Right ventricle myocardium inferior (tissue), 1 donor: ENCODE data around the gene EPN3. TPM values are rescaled to one million over a fixed set of nuclear protein-coding genes. Genes with fewer than 3 reads are reported as not detected.

Experiments
- ATAC-seq: fragments of 200-7000 bp; cut with Tn5 transposase; one replicate; pipeline ENCODE4 v1.9.1; 2020; ENCODE audit warnings: mild to moderate bottlenecking, moderate library complexity
- DNase-seq: peaks from one replicate; pipeline ENCODE4 v3.0.0; 2021; ENCODE audit errors: missing footprints
- intact Hi-C: fragments of 100-400 bp; cut with DNase I; formaldehyde crosslinking; loops from one replicate; pipeline ENCODE4 v1.11.0; 2022
- total RNA-seq: library from RNA; stranded (reverse); fragmentation: NEBNext Ultra II Directional; extraction: Animal tissue kit (Norgen Biotek cat#: 25700); gene quantifications from one replicate; pipeline ENCODE4 v1.2.1, GENCODE V29; 2021
- donor health status: DM: no; HTN: yes; CAD: no; lungs with severe emphysema.

The EPN3 gene
- total RNA-seq, 1 donor from 2014 or later, result 21.5 TPM

- ATAC-seq, result peak; percentile 93
- intact Hi-C loops, result loop anchor here (2.0 to 10.0 kb wide), 3 partner anchors 33 to 413 kb away; partner anchors contain the start of gene MYCBPAP
- DNase-seq, result peak; percentile 94
These were observed 9.5 kb downstream of the EPN3 start for GRCh38 chr17:50541716-50542688.

DNA sequence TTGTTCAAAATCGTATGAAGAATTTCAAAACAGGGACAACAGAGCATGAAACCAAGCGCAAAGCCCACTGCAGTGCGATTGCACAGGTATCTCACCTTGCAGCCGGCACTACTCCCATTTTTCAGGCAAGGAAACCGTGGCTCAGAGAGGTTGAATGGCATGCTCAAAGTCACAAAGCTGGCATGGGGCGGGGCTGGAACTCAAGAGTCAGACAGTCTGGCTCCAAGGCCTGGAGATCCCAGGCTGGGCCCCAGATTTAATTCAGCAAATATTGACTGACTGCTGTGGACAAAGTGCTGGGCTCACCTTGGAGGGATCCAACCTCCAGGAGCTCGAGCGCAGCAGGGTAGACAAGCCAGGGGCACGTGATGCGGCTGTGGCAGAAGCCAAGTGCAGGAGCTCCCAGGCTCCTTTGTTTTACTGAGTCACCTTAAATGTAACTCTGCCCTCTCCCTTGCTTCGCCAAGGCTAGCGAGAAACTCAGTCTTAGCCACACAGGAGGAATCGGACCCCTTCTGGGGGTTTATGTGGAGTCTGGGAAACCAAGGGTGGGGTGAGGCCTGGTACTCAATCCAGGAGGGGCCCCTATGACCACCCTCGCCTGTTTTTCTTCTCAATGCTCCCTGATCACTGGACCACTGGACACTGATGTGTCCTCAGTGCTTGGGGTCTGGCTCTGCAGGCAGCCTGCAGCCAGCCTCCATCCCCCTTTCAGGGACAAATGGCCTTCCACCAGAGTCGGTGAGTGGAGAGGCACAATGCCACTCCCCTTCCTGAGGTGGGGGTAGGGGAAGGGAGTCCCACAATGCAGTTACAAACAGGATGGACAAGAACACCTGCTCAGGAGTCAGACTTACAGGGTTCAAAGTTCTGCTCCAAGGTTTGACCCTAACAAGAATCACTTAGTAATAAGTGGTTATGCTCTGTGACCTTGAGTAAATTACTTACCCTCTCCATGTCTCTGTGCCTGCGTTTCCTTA, 10.6 kb downstream of the EPN3 start:
- intact Hi-C loops, result loop anchor here (2.0 to 10.0 kb wide), 3 partner anchors 34 to 412 kb away; partner anchors contain the start of gene MYCBPAP
- ATAC-seq, result no peak
- DNase-seq, result no peak

DNA sequence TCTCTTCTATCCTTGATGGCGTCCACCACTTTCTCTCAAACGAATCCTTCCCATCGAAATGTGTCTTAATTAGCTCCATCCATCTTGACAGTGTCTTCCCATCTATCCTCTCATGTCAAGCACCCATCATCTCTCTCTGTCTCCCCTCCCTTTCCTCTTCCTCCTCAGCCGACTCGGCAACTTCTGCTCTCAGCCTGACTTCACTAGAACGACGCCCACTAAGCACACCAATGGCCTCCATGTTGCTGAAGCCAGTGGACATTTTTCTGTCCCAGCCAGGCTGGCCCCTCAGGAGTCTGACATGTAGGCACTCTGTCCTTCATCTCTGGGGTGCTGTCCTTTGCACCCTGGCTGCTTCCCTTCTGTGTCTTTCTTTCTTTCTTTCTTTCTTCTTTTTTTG, 12.0 kb downstream of the EPN3 start:
- intact Hi-C loops, result loop anchor here (10.0 kb wide), 1 partner anchor 410 kb away; no protein-coding TSS in a partner anchor
- no peak for DNase-seq
- ATAC-seq, result no peak

GRCh38 chr17:50545311-50545710, 12.8 kb downstream of the EPN3 start:
- ATAC-seq (no peak), DNase-seq (no peak)
- intact Hi-C loops, result loop anchor here (5.0 to 10.0 kb wide), 2 partner anchors 137 to 409 kb away; no protein-coding TSS in a partner anchor

- ATAC-seq (no peak), DNase-seq (no peak)
- intact Hi-C loops, result loop anchor here (1.0 to 10.0 kb wide), 4 partner anchors 80 to 408 kb away; no protein-coding TSS in a partner anchor
These were observed 14.1 kb downstream of the EPN3 start for GRCh38 chr17:50546701-50547034.

DNA sequence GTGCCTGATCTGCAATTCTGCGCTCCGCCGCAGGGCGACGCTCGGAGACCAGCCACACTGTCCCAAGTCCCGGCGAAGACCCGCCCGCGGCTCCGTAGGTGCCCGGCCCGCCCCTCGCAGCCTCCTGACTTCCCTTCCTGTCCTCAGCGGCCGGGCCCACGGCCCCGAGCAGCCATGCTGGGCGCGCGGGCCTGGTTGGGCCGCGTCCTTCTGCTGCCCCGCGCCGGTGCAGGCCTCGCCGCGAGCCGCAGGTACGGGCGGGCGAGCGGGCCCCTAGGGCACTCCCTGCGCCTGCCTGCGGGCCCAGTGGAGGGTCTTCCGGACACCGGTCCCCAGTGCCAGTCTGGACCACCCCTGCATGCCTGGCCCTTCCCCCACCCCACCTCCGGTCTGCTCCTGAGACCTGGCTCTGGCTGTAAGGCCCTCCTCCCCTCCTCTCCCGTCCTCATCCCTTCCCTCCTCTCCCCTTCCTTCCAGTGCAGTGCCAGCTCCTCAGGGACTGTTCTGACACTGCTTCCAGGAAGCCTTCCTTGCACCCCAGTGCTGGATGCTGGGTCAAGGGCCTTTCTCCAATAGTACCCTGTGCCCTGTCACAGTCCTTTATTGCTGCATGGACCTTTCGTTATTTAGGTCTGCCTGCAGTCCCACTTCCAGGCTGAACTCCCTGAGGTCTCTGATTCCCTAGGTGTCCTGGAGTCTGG, 14.7 kb downstream of the EPN3 start, which contains the start of gene SPATA20:
TSS of gene SPATA20 (plus strand) at position 140 of the 701 bp plus-strand sequence. CDS start at position 175, 35 bp downstream.
- peak; percentile 88 for ATAC-seq
- DNase-seq, result peak; percentile 95
- intact Hi-C loops, result loop anchor here (1.0 to 10.0 kb wide), 4 partner anchors 79 to 408 kb away; no protein-coding TSS in a partner anchor

DNA sequence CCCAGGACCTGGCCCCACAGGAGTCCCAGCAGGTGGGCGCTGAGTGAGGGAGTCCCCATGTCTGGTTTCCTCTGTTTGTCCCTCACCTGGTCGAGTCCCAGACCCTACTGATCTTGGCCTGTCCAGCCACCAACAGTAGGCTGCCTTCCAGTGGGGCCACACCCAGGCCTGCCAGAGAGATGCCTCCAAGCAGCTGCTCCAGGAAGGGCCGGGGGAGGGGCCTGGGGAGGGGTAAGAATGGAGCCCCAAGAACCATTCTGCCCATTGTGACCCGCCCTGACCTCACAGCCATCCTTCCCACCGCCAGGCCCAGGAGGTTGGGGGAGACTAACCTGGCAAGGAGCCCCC, 15.2 kb downstream of the EPN3 start:
- DNase-seq, result no peak
- intact Hi-C loops, result loop anchor here (1.0 to 10.0 kb wide), 4 partner anchors 79 to 407 kb away; no protein-coding TSS in a partner anchor
- no peak for ATAC-seq

DNA sequence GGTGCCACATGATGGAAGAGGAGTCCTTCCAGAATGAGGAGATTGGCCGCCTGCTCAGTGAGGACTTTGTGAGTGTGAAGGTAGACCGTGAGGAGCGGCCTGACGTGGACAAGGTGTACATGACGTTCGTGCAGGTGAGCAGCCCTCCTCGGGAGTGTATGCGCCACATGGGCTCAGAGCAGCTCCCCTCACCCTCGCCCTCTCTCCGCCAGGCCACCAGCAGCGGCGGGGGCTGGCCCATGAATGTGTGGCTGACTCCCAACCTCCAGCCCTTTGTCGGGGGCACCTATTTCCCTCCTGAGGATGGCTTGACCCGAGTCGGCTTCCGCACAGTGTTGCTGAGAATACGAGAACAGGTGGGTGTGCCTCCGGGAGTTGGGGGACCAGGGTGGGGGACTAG, 16.3 kb downstream of the EPN3 start:
- no peak for ATAC-seq
- intact Hi-C loops, result loop anchor here (5.0 to 10.0 kb wide), 2 partner anchors 133 to 406 kb away; no protein-coding TSS in a partner anchor

GRCh38 chr17:50549256-50549941, 16.9 kb downstream of the EPN3 start:
- DNase-seq, result no peak
- intact Hi-C loops, result loop anchor here (5.0 to 10.0 kb wide), 2 partner anchors 133 to 405 kb away; no protein-coding TSS in a partner anchor
- no peak for ATAC-seq

More for the DNA sequence above, 16.3 kb downstream of the EPN3 start:
- no peak for DNase-seq

GRCh38 chr17:50549969-50550368, 17.4 kb downstream of the EPN3 start:
- intact Hi-C loops, result loop anchor here (5.0 to 10.0 kb wide), 2 partner anchors 132 to 405 kb away; no protein-coding TSS in a partner anchor
- no peak for ATAC-seq
- no peak for DNase-seq

- ATAC-seq (peak; percentile 76), DNase-seq (peak; percentile 84)
- intact Hi-C loops, result loop anchor here (1.0 kb wide), 1 partner anchor 62 kb away; no protein-coding TSS in a partner anchor
These were observed 18.3 kb downstream of the EPN3 start for GRCh38 chr17:50550661-50551432.

DNA sequence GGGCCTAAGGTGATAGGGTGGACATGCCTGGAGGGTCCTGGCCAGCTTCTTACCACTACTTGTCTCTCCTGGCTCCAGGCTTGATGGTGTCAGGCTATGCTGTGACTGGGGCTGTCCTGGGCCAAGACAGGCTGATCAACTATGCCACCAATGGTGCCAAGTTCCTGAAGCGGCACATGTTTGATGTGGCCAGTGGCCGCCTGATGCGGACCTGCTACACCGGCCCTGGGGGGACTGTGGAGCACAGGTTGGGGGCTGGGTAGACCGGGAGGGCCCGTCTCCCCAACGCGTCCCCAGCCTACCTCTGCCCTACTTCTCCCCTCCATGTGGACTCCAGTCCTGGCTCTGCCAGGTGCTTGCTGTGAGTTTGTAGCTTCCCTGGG, 18.9 kb downstream of the EPN3 start:
- ATAC-seq (no peak), DNase-seq (no peak)
- intact Hi-C loops, result loop anchor here (1.0 kb wide), 1 partner anchor 62 kb away; no protein-coding TSS in a partner anchor

GRCh38 chr17:50551884-50552283, 19.3 kb downstream of the EPN3 start:
- DNase-seq, result no peak
- no peak for ATAC-seq
- intact Hi-C loops, result loop anchor here (1.0 kb wide), 1 partner anchor 61 kb away; no protein-coding TSS in a partner anchor

- ATAC-seq (no peak), DNase-seq (no peak)
- intact Hi-C loops, result no loop called here
These were observed 21.7 kb downstream of the EPN3 start for GRCh38 chr17:50554201-50554600.

DNA sequence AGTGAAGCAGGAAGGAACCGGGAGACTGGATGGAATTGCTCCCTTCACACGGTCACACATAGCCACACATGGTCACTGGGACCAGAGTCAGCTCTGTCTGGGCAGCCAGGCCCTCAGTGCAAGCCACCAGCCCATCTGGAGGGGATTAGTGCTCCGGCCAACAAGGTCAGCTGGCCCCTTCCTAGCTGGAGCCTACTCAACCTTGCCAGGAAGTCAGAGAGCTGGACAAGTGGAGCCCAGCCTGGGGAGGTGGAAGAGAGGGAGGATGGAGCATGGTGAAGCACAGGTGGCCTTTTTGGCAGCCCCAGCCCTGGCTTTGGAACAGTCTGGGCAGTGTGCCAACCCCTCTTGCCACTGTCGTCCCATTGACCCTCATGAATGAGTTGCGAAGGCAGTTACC, 24.3 kb downstream of the EPN3 start:
- no peak for ATAC-seq
- intact Hi-C loops, result no loop called here
- no peak for DNase-seq

GRCh38 chr17:50557630-50558029, 25.1 kb downstream of the EPN3 start:
- no peak for ATAC-seq
- intact Hi-C loops, result no loop called here
- DNase-seq, result no peak

DNA sequence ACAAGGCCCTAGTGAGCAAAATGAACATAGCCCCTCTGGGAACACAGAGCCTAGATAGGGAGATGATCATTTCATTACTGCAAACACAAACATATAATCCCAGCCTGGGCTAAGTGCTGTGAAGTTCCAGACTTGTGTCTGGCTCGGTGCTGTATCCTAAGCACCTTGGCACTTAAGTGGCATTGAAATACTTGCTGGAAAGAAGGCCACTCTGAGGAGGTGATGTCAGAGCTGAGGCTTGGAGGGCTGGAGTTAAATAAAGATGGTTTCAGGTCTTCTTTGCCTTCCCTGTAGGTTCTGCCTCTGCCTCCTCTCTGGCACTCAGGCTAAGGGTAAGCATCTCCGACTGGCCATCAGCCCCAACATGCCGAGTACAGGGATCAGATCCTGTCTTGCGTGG, 25.6 kb downstream of the EPN3 start:
- no peak for ATAC-seq
- DNase-seq, result no peak
- intact Hi-C loops, result no loop called here
